ENCODE data around the gene SMCO4.

GRCh38 chr11:93547773-93548172 is 4.6 kb upstream of the SMCO4 start:
- TF ChIP-seq GATA2 (IDR thresholded peaks at IDR 0.05; ENCODE audit: low read depth, low read length) (no peak), GATA3 (IDR thresholded peaks at IDR 0.05; ENCODE audit: low read depth, low read length) (no peak)

Data from SH-SY5Y (cell line).